Measurements from ENCODE around the gene THOP1.

The THOP1 gene

GRCh38 chr19:2747349-2747748, 38.0 kb upstream of the THOP1 start:
- DNase-seq (ENCODE audit: low read depth), result no peak
- H3K4me3 ChIP-seq (replicated peaks; ENCODE audit: low read depth, low read length), result no peak overlapping the region
- TF ChIP-seq, protein P1, sequence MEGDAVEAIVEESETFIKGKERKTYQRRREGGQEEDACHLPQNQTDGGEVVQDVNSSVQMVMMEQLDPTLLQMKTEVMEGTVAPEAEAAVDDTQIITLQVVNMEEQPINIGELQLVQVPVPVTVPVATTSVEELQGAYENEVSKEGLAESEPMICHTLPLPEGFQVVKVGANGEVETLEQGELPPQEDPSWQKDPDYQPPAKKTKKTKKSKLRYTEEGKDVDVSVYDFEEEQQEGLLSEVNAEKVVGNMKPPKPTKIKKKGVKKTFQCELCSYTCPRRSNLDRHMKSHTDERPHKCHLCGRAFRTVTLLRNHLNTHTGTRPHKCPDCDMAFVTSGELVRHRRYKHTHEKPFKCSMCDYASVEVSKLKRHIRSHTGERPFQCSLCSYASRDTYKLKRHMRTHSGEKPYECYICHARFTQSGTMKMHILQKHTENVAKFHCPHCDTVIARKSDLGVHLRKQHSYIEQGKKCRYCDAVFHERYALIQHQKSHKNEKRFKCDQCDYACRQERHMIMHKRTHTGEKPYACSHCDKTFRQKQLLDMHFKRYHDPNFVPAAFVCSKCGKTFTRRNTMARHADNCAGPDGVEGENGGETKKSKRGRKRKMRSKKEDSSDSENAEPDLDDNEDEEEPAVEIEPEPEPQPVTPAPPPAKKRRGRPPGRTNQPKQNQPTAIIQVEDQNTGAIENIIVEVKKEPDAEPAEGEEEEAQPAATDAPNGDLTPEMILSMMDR (IDR thresholded peaks at IDR 0.05; ENCODE audit: low read length, missing control alignments), result no peak

DNA sequence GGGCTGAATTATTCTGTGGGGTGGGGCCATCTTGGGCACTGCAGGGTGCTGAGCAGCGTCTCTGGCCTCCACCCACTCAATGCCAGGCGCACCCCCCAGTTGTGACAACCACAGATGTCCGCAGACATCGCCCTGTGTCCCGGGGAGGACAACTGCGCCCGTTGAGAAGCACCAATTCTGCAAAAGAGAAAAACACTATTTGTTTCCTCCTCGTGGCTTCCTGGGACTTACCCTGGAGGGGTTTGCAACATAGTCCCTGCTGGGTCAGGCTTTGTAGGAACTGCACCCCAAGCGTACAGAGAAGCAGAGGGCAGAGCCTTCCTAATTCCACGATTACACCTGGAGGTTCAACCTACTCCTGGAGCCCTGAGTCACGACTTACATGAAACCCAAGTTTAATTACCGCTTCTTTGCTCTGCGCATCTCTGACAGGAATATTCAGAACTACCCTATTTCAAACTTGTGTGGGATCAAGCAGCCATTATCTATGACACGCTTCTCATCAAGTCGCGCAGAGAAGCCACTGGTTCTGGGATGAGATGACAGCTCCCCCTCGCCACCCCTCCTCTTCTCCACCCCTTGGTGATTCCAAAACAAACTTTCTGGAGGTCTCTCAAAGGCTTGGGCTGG, 34.4 kb upstream of the THOP1 start:
- H3K4me3 ChIP-seq (replicated peaks; ENCODE audit: low read depth, low read length), result no peak overlapping the region
- no peak for DNase-seq (ENCODE audit: low read depth)
- TF ChIP-seq, protein P1 (IDR thresholded peaks at IDR 0.05; ENCODE audit: low read length, missing control alignments), result no peak

GRCh38 chr19:2751438-2751830, 33.9 kb upstream of the THOP1 start:
- no peak overlapping the region for H3K4me3 ChIP-seq (replicated peaks; ENCODE audit: low read depth, low read length)
- TF ChIP-seq, protein P1 (IDR thresholded peaks at IDR 0.05; ENCODE audit: low read length, missing control alignments), result no peak
- no peak for DNase-seq (ENCODE audit: low read depth)

- TF ChIP-seq, protein P1 (IDR thresholded peaks at IDR 0.05; ENCODE audit: low read length, missing control alignments), result no peak
- H3K4me3 ChIP-seq (replicated peaks; ENCODE audit: low read depth, low read length), result no peak overlapping the region
- no peak for DNase-seq (ENCODE audit: low read depth)
Measured at GRCh38 chr19:2754659-2755447, 30.4 kb upstream of the THOP1 start.

DNA sequence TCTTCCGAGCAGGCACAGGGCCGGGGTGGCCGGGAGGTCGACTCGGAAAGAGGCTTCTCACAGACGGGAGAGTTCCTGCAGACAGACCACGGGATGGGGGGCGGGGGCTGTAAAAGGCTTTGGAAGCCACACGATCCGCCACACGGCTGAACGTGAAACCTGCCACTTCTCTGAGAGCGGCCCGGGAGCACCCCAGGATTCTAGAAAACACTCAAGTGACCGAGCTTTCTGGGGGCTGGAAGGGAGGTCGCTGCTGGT, 29.9 kb upstream of the THOP1 start:
- TF ChIP-seq, protein P1 (IDR thresholded peaks at IDR 0.05; ENCODE audit: low read length, missing control alignments), result no peak
- no peak for DNase-seq (ENCODE audit: low read depth)
- H3K4me3 ChIP-seq (replicated peaks; ENCODE audit: low read depth, low read length), result no peak overlapping the region

GRCh38 chr19:2755811-2756210, 29.5 kb upstream of the THOP1 start:
- TF ChIP-seq, protein P1 (IDR thresholded peaks at IDR 0.05; ENCODE audit: low read length, missing control alignments), result no peak
- no peak overlapping the region for H3K4me3 ChIP-seq (replicated peaks; ENCODE audit: low read depth, low read length)
- no peak for DNase-seq (ENCODE audit: low read depth)

DNA sequence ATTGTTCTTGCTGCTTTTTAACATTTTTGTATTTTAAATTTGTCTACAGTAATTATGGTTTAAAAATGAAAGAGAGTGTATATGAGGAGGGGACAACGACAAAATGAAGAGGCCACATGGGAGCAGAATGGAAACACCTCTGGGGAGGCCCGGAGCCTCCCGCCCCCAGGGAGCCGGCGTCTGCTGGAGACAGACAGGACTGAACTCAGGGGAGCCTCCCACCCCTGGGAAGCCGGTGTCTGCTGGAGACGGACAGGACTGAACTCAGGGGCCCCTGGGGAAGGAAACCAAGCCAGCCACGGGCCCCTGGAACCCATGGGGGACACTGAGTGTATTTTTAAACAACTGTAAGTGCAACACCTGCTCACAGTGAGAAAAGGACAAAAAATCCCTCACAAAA, 28.8 kb upstream of the THOP1 start:
- TF ChIP-seq, protein P1 (IDR thresholded peaks at IDR 0.05; ENCODE audit: low read length, missing control alignments), result no peak
- H3K4me3 ChIP-seq (replicated peaks; ENCODE audit: low read depth, low read length), result no peak overlapping the region
- no peak for DNase-seq (ENCODE audit: low read depth)
